HUES48 (cell line): ENCODE results near the gene ELAC1.
"Not testable (repeated sequence)": the region's sequence is repeated elsewhere in the genome, so short reads cannot be mapped to it uniquely, and the experiment has no call there.

Source experiments
- H3K27ac ChIP-seq: one replicate; pipeline ENCODE4 v1.7.0; 2013; ENCODE audit warnings: low read depth, low read length, inconsistent platforms
- H3K27me3 ChIP-seq: 2 replicates; pipeline ENCODE4 v1.6.1; 2013; ENCODE audit warnings: mild to moderate bottlenecking, low read length; ENCODE audit not compliant: control insufficient read depth, insufficient read depth
- H3K36me3 ChIP-seq: 2 replicates; pipeline ENCODE4 v1.6.1; 2013; ENCODE audit warnings: low read length; ENCODE audit not compliant: control insufficient read depth, insufficient read depth
- H3K4me1 ChIP-seq: 2 replicates; pipeline ENCODE4 v1.6.1; 2013; ENCODE audit warnings: mild to moderate bottlenecking, low read length; ENCODE audit not compliant: control insufficient read depth, insufficient read depth
- H3K4me3 ChIP-seq: 2 replicates; pipeline ENCODE4 v1.5.1; 2013; ENCODE audit warnings: mild to moderate bottlenecking, low read depth, low read length
- H3K9ac ChIP-seq: 2 replicates; pipeline ENCODE4 v1.6.1; 2013; ENCODE audit warnings: mild to moderate bottlenecking, low read depth, low read length, moderate library complexity
- H3K9me3 ChIP-seq: 2 replicates; pipeline ENCODE4 v1.6.1; 2013; ENCODE audit warnings: low read length; ENCODE audit not compliant: control insufficient read depth, insufficient read depth

Gene ELAC1

GRCh38 chr18:50944245-50944932 lies 23.5 kb upstream of the ELAC1 start:
- no peak overlapping the region for H3K9ac ChIP-seq

DNA sequence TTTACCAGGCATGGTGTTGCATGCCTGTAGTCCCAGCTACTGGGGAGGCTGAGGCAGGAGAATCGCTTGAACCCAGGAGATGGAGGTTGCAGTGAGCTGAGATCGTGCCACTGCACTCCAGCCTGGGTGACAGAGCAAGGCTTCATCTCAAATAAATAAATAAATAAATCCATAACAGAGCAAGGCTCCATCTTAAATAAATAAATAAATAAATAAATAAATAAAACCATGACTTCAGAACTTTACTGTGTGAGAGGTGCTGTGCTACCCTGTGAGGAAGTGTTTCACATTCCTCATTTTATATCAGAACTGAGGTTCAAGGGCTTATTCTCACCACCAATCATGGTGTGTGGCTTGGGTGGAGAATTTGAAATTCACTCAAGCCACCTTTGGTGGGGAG lies 21.9 kb upstream of the ELAC1 start:
- not testable (repeated sequence) for H3K27me3 ChIP-seq, H3K9me3 ChIP-seq, H3K4me3 ChIP-seq, H3K9ac ChIP-seq, H3K27ac ChIP-seq, H3K4me1 ChIP-seq
- peaks cover 33% of the 10 kb centered on the region for H3K36me3 ChIP-seq

More at GRCh38 chr18:50944245-50944932, 23.5 kb upstream of the ELAC1 start:
- no peak overlapping the region for H3K27ac ChIP-seq
- no peaks in the 10 kb centered on the region for H3K9me3 ChIP-seq
- no peaks in the 10 kb centered on the region for H3K27me3 ChIP-seq
- peaks cover 48% of the 10 kb centered on the region for H3K36me3 ChIP-seq
- no peaks in the 10 kb centered on the region for H3K4me1 ChIP-seq
- H3K4me3 ChIP-seq = no peak overlapping the region

GRCh38 chr18:50947899-50948298 lies 19.9 kb upstream of the ELAC1 start:
- H3K4me3 ChIP-seq = no peak overlapping the region
- no peaks in the 10 kb centered on the region for H3K4me1 ChIP-seq
- no peaks in the 10 kb centered on the region for H3K27me3 ChIP-seq
- H3K9me3 ChIP-seq = no peaks in the 10 kb centered on the region
- no peak overlapping the region for H3K9ac ChIP-seq
- H3K27ac ChIP-seq = no peak overlapping the region
- peaks cover 26% of the 10 kb centered on the region for H3K36me3 ChIP-seq

DNA sequence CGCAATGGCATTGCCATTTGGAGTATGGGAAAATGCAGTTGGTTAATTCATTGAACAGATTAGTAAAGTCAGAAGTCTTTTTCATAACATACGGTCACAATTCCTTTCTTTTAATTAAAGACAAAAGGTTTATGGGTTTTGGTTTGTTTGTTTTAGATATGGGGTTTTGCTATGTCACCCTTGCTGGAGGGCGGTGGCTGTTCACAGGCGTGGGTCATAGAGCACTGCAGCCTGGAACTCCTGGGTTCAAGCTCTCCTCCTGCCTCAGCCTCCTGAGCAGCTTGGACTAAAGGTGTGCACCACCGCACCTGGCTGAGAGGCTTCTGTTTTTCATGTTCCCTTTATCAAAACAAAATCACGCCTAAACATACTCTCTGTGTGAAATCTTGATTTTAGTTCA lies 18.7 kb upstream of the ELAC1 start:
- Histone ChIP-seq H3K4me1 (no peaks in the 10 kb centered on the region), H3K27ac (no peak overlapping the region), H3K9ac (no peak overlapping the region), H3K36me3 (peaks cover 17% of the 10 kb centered on the region), H3K27me3 (no peaks in the 10 kb centered on the region), H3K4me3 (no peak overlapping the region), H3K9me3 (no peaks in the 10 kb centered on the region)

- no peak overlapping the region for H3K27ac ChIP-seq
- H3K4me1 ChIP-seq = 0 out of 2 replicates have a peak, but pooled peaks cover 3% of the 10 kb centered on the region
- no peak overlapping the region for H3K9ac ChIP-seq
- H3K36me3 ChIP-seq = peaks cover 8% of the 10 kb centered on the region; the same call in 1 of the 2 replicates
- H3K9me3 ChIP-seq = no peaks in the 10 kb centered on the region
- no peaks in the 10 kb centered on the region for H3K27me3 ChIP-seq
- no peak overlapping the region for H3K4me3 ChIP-seq
Observed at GRCh38 chr18:50950626-50951025, 17.2 kb upstream of the ELAC1 start.

DNA sequence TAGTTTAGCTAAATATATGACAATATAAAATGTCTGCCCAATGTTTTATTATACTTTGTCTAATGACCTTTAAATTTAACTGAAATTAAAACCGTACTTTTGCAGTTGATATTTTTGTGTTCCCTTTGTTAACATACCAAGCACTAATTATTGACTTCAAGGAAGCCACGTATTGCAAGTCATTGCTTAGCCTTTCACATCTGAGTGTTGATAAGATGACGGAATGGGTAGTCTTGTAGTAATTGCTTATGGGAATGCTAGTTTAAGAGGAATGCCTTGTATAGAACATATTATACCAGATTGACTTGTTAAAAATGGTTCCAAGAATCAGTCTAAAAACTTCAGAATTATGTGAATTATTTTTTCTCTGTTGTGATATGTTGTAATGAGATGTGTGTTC lies 14.0 kb upstream of the ELAC1 start:
- Histone ChIP-seq H3K27ac (no peak overlapping the region), H3K9ac (no peak overlapping the region), H3K36me3 (no peaks in the 10 kb centered on the region), H3K4me3 (no peak overlapping the region), H3K27me3 (no peaks in the 10 kb centered on the region), H3K4me1 (0 out of 2 replicates have a peak, but pooled peaks cover 3% of the 10 kb centered on the region), H3K9me3 (no peaks in the 10 kb centered on the region)

DNA sequence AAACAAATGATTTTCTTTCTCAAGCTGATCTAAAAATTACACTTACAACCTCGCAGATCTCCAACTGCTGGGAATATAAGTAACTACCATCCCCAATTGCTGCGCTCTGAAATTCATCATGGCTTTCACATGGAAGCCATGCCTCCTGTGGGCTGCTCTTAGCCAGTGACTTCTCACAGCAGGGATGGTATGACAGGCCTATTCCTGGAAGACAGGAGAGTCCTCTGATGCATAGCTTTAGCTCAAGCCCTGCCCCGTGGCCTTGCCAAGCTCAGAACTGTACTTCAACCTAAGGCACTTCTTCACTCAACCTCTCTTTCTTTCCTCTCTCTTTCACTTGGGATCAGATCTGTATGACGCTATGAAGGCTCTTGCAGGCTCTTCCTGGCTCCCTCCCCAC lies 12.6 kb upstream of the ELAC1 start:
- no peak overlapping the region for H3K4me3 ChIP-seq
- H3K27me3 ChIP-seq = no peaks in the 10 kb centered on the region
- H3K9ac ChIP-seq = no peak overlapping the region
- no peaks in the 10 kb centered on the region for H3K9me3 ChIP-seq
- no peaks in the 10 kb centered on the region for H3K36me3 ChIP-seq
- H3K4me1 ChIP-seq = 0 out of 2 replicates have a peak, but pooled peaks cover 3% of the 10 kb centered on the region
- H3K27ac ChIP-seq = peak overlapping the region; percentile 21

DNA sequence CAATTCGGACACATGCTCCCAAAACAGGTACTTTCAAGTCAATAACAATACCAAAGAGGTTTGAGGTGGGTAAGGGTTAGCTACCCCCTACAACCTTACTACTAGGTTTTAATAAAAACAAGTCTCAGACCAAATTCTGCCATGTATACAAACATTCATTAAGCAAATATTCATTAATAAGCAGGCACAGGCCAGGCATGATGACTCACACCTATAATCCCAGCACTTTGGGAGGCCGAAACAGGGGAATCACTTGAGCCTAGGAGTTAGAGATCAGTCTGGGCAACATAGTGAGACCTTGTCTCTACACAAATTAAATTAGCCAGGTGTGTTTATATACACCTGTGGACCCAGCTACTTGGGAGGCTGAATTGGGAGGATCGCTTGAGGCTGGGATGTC lies 11.7 kb upstream of the ELAC1 start:
- no peak overlapping the region for H3K9ac ChIP-seq
- H3K27me3 ChIP-seq = no peaks in the 10 kb centered on the region
- no peak overlapping the region for H3K4me3 ChIP-seq
- H3K36me3 ChIP-seq = no peaks in the 10 kb centered on the region
- no peaks in the 10 kb centered on the region for H3K9me3 ChIP-seq
- H3K4me1 ChIP-seq = 0 out of 2 replicates have a peak, but pooled peaks cover 3% of the 10 kb centered on the region
- H3K27ac ChIP-seq = no peak overlapping the region

DNA sequence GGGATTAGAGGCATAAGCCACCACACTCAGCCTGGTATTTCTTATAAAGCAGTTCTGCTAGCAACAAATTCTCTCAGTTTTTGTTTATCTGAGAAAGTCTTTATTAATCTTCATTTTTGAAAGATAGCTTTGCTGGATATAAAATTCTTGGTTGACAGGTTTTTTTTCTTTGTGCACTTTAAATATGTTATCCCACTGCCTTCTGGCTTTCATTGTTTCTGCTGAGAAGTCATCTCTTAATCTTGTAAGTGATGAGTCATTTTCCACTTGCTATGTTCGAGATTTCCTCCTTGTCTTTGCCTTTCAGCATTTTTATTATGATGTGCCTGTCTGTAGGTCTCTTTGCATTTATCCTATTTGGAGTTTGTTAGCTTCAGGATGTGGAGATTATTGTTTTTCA lies 5.9 kb upstream of the ELAC1 start:
- Histone ChIP-seq H3K4me1 (no peaks in the 10 kb centered on the region), H3K9me3 (peaks cover 21% of the 10 kb centered on the region), H3K27me3 (no peaks in the 10 kb centered on the region), H3K27ac (no peak overlapping the region), H3K4me3 (no peak overlapping the region), H3K9ac (no peak overlapping the region), H3K36me3 (no peaks in the 10 kb centered on the region)

DNA sequence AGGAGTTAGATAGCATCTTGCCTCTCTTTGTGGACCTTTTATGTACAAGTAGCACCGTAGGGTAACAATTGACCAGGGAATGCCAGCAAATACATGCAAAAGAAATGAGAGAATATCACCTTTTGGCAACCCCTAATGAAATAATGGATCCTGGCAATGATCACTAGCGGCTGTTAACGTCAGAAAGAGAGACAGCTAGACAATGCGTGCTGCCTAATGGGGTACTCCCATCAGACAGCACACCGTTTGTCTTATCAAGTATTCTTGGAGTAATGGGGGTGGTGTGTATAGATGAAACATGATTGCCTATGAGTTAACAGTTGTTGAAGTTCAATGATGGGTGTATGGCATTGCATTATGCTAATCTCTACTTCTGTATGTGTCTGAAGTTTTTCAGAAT lies 1.6 kb downstream of the ELAC1 start:
- Histone ChIP-seq H3K9ac (no peak overlapping the region), H3K9me3 (no peaks in the 10 kb centered on the region), H3K27ac (no peak overlapping the region), H3K27me3 (no peaks in the 10 kb centered on the region), H3K4me1 (peaks cover 27% of the 10 kb centered on the region), H3K36me3 (no peaks in the 10 kb centered on the region), H3K4me3 (no peak overlapping the region)

GRCh38 chr18:50970006-50970405 lies 2.2 kb downstream of the ELAC1 start:
- H3K9me3 ChIP-seq = no peaks in the 10 kb centered on the region
- peaks cover 27% of the 10 kb centered on the region for H3K4me1 ChIP-seq
- H3K27ac ChIP-seq = no peak overlapping the region
- no peak overlapping the region for H3K4me3 ChIP-seq
- no peaks in the 10 kb centered on the region for H3K27me3 ChIP-seq
- H3K9ac ChIP-seq = no peak overlapping the region
- H3K36me3 ChIP-seq = no peaks in the 10 kb centered on the region
